ENCODE data around the gene ZNF346.
"Not testable (repeated sequence)": the region's sequence is repeated elsewhere in the genome, so short reads cannot be mapped to it uniquely, and the experiment has no call there.

Gene ZNF346

GRCh38 chr5:177022386-177023302 lies at the start of gene ZNF346:
Gene ZNF346 (plus strand): TSS chr5:177022696. CDS start chr5:177022739, 43 bp downstream.
- DNase-seq: peak; percentile 92

- no peak for DNase-seq
Measured at GRCh38 chr5:176979669-176980068, 42.8 kb upstream of the ZNF346 start.

- no peak for DNase-seq
Measured at GRCh38 chr5:176980818-176981217, 41.7 kb upstream of the ZNF346 start.

- not testable (repeated sequence) for DNase-seq
Measured at GRCh38 chr5:176983112-176983511, 39.4 kb upstream of the ZNF346 start.

GRCh38 chr5:176983593-176983992 lies 38.9 kb upstream of the ZNF346 start:
- DNase-seq: not testable (repeated sequence)

GRCh38 chr5:176984176-176984575 lies 38.3 kb upstream of the ZNF346 start:
- DNase-seq: not testable (repeated sequence)

- peak; percentile 9 for DNase-seq
Measured at GRCh38 chr5:176985516-176985915, 37.0 kb upstream of the ZNF346 start.

GRCh38 chr5:176986280-176986679 lies 36.2 kb upstream of the ZNF346 start:
- DNase-seq: no peak

GRCh38 chr5:176987583-176987982 lies 34.9 kb upstream of the ZNF346 start:
- no peak for DNase-seq

- not testable (repeated sequence) for DNase-seq
Measured at GRCh38 chr5:176993081-176993480, 29.4 kb upstream of the ZNF346 start.

GRCh38 chr5:176994460-176995121 lies 27.9 kb upstream of the ZNF346 start:
- no peak for DNase-seq

- no peak for DNase-seq
Measured at GRCh38 chr5:176995122-176995490, 27.4 kb upstream of the ZNF346 start.

- DNase-seq: no peak
Measured at GRCh38 chr5:176995896-176996767, 26.4 kb upstream of the ZNF346 start.

GRCh38 chr5:176996780-176997179 lies 25.7 kb upstream of the ZNF346 start:
- no peak for DNase-seq

GRCh38 chr5:176998828-176999227 lies 23.7 kb upstream of the ZNF346 start:
- no peak for DNase-seq

- DNase-seq: not testable (repeated sequence)
Measured at GRCh38 chr5:176999526-176999925, 23.0 kb upstream of the ZNF346 start.

GRCh38 chr5:177003649-177004048 lies 18.8 kb upstream of the ZNF346 start:
- no peak for DNase-seq

GRCh38 chr5:177004961-177005360 lies 17.5 kb upstream of the ZNF346 start:
- DNase-seq: no peak

- DNase-seq: peak; percentile 75
Measured at GRCh38 chr5:177005619-177006264, 16.8 kb upstream of the ZNF346 start.

- peak; percentile 92 for DNase-seq
Measured at GRCh38 chr5:177006265-177006972, 16.1 kb upstream of the ZNF346 start, which contains the start of gene UIMC1. Gene UIMC1 (minus strand): TSS chr5:177006779. CDS start chr5:176982615, 24,164 bp downstream.

- DNase-seq: no peak
Measured at GRCh38 chr5:177008716-177009115, 13.8 kb upstream of the ZNF346 start.

GRCh38 chr5:177010153-177010552 lies 12.3 kb upstream of the ZNF346 start:
- DNase-seq: no peak

Measured in stimulated activated CD4-positive, alpha-beta T cell treated with anti-CD3 and anti-CD28 coated beads, Interleukin-4, amount 100 ng/mL, for 24 hours (primary cell).